AG04450 (cell line): ENCODE data around the gene EDARADD. TPM values are rescaled to one million over a fixed set of nuclear protein-coding genes. Genes with fewer than 3 reads are reported as not detected.

Source experiments
- CTCF ChIA-PET: fragments of 300-600, 350-600 bp; formaldehyde crosslinking; extraction: SDS; loops from one replicate; lab custom pipeline; 2022; ENCODE audit warnings: antibody characterized with exemption, inconsistent platforms; lab: Charles Lee
- POLR2A ChIA-PET: fragments of 350-600 bp; formaldehyde crosslinking; extraction: SDS; loops from one replicate; lab custom pipeline; 2021; ENCODE audit warnings: antibody characterized with exemption, inconsistent platforms; lab: Yijun Ruan, JAX
- DNase-seq: peaks from one replicate; pipeline ENCODE4 v3.0.0-alpha.2; 2011; ENCODE audit warnings: low read depth, low spot score
- H3K27ac ChIP-seq: one replicate; pipeline ENCODE4 v1.5.1; 2012; ENCODE audit warnings: low read depth, low read length, control low read depth
- H3K27me3 ChIP-seq: one replicate; pipeline ENCODE4 v1.6.0; 2012; ENCODE audit warnings: low read length; ENCODE audit not compliant: control insufficient read depth, insufficient read depth
- H3K4me3 ChIP-seq: 2 replicates; pipeline ENCODE4 v1.5.1; 2011; ENCODE audit warnings: mild to moderate bottlenecking, low read depth, low read length, control low read depth
- H3K9me3 ChIP-seq: 2 replicates; pipeline ENCODE4 v1.5.1; 2012; ENCODE audit warnings: low read length; ENCODE audit not compliant: control insufficient read depth, insufficient read depth
- polyA plus RNA-seq: library from polyadenylated mRNA; depleted of rRNA; stranded (reverse); fragments of >200 nt; gene quantifications from 2 replicates; pipeline ENCODE4 v1.2.3, GENCODE V29; 2011
- TF ChIP-seq, protein P1 (sequence below): IDR thresholded peaks from 2 replicates; pipeline ENCODE4 v1.5.1; 2011; ENCODE audit warnings: low read depth, low read length, control low read depth, inconsistent platforms

EDARADD gene
- polyA plus RNA-seq, 1 experiment, result not detected

DNA sequence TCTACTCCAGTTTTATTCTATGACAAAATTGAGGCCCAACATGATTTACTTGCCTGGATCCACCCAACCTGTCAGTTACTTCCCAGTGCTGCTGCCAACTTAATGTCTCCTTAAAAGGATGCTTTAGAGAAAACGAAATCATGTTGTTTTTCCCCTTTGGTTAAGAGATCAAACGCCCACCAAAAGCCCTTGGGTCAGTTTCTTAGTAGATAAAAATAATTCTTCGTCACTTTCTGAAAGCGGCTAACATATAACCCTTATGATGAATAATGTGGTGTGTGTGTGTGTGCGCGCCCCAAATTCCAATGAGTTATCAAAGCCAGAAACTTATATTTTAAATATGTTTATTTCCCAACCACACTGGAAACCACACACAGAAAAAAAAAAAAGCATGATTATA, 77.0 kb downstream of the EDARADD start:
- ChIA-PET CTCF (interaction anchor here (0.7 kb wide), 1 partner anchor 347 kb away, joined by 3 read pairs; no protein-coding TSS in a partner anchor), POLR2A (no interaction called here)
- no peak for DNase-seq
- no peak overlapping the region for H3K4me3 ChIP-seq
- no peak overlapping the region for H3K27ac ChIP-seq
- peaks cover 3% of the 10 kb centered on the region for H3K27me3 ChIP-seq
- no peaks in the 10 kb centered on the region for H3K9me3 ChIP-seq
- TF ChIP-seq, protein P1, sequence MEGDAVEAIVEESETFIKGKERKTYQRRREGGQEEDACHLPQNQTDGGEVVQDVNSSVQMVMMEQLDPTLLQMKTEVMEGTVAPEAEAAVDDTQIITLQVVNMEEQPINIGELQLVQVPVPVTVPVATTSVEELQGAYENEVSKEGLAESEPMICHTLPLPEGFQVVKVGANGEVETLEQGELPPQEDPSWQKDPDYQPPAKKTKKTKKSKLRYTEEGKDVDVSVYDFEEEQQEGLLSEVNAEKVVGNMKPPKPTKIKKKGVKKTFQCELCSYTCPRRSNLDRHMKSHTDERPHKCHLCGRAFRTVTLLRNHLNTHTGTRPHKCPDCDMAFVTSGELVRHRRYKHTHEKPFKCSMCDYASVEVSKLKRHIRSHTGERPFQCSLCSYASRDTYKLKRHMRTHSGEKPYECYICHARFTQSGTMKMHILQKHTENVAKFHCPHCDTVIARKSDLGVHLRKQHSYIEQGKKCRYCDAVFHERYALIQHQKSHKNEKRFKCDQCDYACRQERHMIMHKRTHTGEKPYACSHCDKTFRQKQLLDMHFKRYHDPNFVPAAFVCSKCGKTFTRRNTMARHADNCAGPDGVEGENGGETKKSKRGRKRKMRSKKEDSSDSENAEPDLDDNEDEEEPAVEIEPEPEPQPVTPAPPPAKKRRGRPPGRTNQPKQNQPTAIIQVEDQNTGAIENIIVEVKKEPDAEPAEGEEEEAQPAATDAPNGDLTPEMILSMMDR, result no peak

DNA sequence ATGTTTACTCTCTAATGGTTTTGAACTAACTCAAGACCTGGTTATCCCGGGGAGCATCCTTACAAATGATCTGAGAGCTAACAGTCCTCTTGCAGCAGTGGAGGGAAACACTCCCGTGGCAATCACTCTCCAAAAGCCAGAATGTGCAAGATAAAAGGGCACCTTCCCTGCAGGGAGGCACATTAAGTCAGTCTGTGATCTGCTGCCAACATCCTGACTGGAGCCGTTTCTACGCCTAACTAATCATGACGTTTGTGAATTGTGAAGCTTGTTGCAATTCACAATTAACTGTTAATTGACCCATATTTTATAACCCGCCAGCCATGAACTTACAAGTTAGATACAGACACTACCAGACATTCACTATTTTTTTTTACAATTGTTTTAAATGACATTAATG, 77.6 kb downstream of the EDARADD start:
- POLR2A ChIA-PET, result interaction anchor here (0.6 kb wide), 1 partner anchor 63 kb away, joined by 3 read pairs; no protein-coding TSS in a partner anchor
- TF ChIP-seq, protein P1, result no peak
- Histone ChIP-seq H3K27ac (no peak overlapping the region), H3K4me3 (no peak overlapping the region), H3K27me3 (peaks cover 3% of the 10 kb centered on the region), H3K9me3 (no peaks in the 10 kb centered on the region)
- CTCF ChIA-PET, result interaction anchor here (0.6 to 0.7 kb wide), 2 partner anchors 35 to 347 kb away, joined by 3 read pairs; no protein-coding TSS in a partner anchor
- no peak for DNase-seq

DNA sequence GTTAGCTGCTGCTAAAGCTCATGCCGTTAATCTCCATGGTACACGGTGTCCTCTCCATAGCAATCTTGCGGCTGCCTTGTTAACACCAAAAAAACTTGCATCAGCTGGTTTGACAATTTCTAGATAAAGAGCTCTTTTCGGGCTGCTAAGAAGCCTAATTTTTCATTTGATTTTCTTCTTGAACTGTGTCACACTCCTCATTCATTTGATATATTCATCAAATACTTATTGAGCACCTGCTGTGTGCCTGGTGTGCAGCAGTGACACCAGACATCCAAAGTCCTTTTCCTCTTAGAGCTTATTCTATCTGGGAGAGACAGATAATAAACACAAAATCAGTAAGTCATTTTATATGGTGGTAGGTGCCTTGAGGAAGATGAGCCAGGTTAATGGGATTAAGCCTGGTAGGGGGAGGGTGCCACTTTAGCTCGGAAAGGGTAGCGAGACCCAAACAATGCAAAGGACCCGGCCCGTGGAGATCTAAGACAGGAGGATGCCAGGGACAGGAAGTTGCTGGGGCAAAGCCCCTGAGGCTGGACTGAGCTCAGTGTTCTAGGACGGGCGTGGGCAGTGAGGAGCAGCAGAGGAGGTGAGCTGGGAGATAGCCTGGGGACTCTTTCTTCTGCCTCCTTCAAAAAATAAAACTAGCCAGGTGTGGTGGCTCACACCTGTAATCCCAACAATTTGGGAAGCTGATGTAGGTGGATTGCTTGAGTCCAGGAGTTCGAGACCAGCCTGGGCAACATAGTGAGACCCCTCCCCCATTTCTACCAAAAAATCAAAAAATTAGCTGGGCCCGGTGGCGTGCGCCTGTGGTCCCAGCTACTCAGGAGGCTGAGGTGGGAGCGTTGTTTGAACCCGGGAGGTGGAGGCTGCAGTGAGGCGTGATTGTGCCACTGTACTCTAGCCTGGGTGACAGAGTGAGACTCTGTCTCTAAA, 79.0 kb downstream of the EDARADD start:
- TF ChIP-seq, protein P1, result no peak
- CTCF ChIA-PET, result no interaction called here
- Histone ChIP-seq H3K27me3 (peaks cover 3% of the 10 kb centered on the region), H3K9me3 (no peaks in the 10 kb centered on the region), H3K4me3 (no peak overlapping the region), H3K27ac (no peak overlapping the region)
- DNase-seq, result no peak
- POLR2A ChIA-PET, result no interaction called here

DNA sequence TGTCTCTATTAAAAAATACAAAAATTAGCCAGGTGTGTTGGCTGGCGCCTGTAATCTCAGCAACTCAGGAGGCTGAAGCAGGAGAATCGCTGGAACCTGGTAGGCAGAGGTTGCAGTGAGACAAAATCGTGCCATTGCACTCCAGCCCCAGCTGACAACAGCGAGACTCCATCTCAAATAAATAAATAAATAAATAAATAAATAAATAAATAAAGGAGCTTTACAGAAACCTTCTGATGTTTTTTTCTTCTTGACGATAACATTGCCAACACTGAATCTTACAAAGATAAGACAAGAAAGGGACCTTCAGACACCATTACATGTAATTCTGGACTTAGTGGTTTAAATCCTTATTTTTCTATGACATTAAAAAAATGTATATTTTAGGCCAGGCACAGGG, 81.9 kb downstream of the EDARADD start:
- H3K4me3 ChIP-seq, result no peak overlapping the region
- H3K27ac ChIP-seq, result no peak overlapping the region
- TF ChIP-seq, protein P1, result no peak
- POLR2A ChIA-PET, result no interaction called here
- no peaks in the 10 kb centered on the region; the same call in 1 of the 2 replicates for H3K9me3 ChIP-seq
- no peak for DNase-seq
- peaks cover 3% of the 10 kb centered on the region for H3K27me3 ChIP-seq
- CTCF ChIA-PET, result no interaction called here
